Vagina (tissue), 2 donors: ENCODE data around the gene PALLD.

ENCODE experiments used
- CTCF ChIP-seq, 3 experiments: fragments of 450-650 bp in 2 of 3; fragments of 200-600 bp in 1 of 3; sonication (generic) in 1 of 3; IDR thresholded peaks; one replicate each; pipeline ENCODE4 v1.5.1; 2017 to 2019; ENCODE audit warnings: antibody characterized with exemption in 3 of 3, mild to moderate bottlenecking in 2 of 3, moderate library complexity in 2 of 3
- POLR2A ChIP-seq, 2 donors: fragments of 450-650 bp; IDR thresholded peaks; one replicate each; pipeline ENCODE4 v1.6.1; 2017; ENCODE audit warnings: antibody characterized with exemption in 2 of 2, mild to moderate bottlenecking in 2 of 2, moderate library complexity in 2 of 2
- POLR2AphosphoS5 ChIP-seq, 2 donors: sonication (generic); formaldehyde crosslinking; IDR thresholded peaks; one replicate each; pipeline ENCODE4 v1.9.0; 2017; ENCODE audit warnings: antibody characterized with exemption in 2 of 2, mild to moderate bottlenecking in 2 of 2, low read depth in 1 of 2; ENCODE audit not compliant: insufficient read depth in 1 of 2

GRCh38 chr4:168551945-168552695 is 55.3 kb downstream of the PALLD start:
- TF ChIP-seq POLR2A (IDR thresholded peaks at IDR 0.05): no peak
- TF ChIP-seq CTCF (IDR thresholded peaks at IDR 0.05): no peak
- no peak for TF ChIP-seq POLR2AphosphoS5 (IDR thresholded peaks at IDR 0.05; ENCODE audit: insufficient read depth in 1 of 2, low read depth in 1 of 2)
